ENCODE data around the gene CHCHD6. TPM values are rescaled to one million over a fixed set of nuclear protein-coding genes. Genes with fewer than 3 reads are reported as not detected.

The CHCHD6 gene
- total RNA-seq, 1 experiment from 2014 or later: 29.6 TPM

- Mint-ChIP-seq H3K36me3 (ENCODE audit: insufficient read depth, unreplicated experiment) (no peaks in the 10 kb centered on the region), H3K27ac (ENCODE audit: low read depth, unreplicated experiment) (no peak overlapping the region), H3K4me3 (ENCODE audit: unreplicated experiment) (no peak overlapping the region), H3K9me3 (ENCODE audit: unreplicated experiment) (no peaks in the 10 kb centered on the region), H3K27me3 (ENCODE audit: insufficient read depth, unreplicated experiment) (no peaks in the 10 kb centered on the region), H3K4me1 (ENCODE audit: insufficient read depth, unreplicated experiment) (peaks cover 11% of the 10 kb centered on the region)
- CTCF ChIA-PET: no interaction called here
- POLR2A ChIA-PET: interaction anchor here (1.0 kb wide), 1 partner anchor 119 kb away, joined by 4 read pairs; no protein-coding TSS in a partner anchor
- intact Hi-C loops (cut with micrococcal nuclease): no loop called here
- TF ChIP-seq, protein P1, sequence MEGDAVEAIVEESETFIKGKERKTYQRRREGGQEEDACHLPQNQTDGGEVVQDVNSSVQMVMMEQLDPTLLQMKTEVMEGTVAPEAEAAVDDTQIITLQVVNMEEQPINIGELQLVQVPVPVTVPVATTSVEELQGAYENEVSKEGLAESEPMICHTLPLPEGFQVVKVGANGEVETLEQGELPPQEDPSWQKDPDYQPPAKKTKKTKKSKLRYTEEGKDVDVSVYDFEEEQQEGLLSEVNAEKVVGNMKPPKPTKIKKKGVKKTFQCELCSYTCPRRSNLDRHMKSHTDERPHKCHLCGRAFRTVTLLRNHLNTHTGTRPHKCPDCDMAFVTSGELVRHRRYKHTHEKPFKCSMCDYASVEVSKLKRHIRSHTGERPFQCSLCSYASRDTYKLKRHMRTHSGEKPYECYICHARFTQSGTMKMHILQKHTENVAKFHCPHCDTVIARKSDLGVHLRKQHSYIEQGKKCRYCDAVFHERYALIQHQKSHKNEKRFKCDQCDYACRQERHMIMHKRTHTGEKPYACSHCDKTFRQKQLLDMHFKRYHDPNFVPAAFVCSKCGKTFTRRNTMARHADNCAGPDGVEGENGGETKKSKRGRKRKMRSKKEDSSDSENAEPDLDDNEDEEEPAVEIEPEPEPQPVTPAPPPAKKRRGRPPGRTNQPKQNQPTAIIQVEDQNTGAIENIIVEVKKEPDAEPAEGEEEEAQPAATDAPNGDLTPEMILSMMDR (IDR thresholded peaks at IDR 0.05; ENCODE audit: unreplicated experiment): no peak
- DNase-seq (ENCODE audit: unreplicated experiment): no peak
- no TSS peak for BruUV-seq (replicated peaks)
These were observed 197.0 kb downstream of the CHCHD6 start for GRCh38 chr3:126900859-126901540.

DNA sequence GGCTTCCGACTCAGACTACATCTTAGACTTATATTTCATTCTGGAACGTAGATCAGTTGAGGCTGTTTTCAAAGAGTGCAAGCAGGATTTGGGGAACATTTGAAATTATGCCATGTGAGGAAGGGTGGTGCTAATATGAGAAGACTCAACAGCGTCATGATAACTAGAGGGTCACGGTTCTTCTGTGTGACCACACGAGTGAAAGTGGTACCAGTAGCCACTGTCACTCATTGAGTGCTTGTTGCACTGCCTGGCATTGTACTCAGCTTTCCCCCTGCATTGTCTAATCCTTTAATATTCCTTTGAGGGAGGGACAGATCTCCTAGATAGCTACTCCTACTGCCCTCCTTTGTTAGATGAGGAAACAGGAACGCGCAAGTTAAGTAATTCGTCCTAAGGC lies 197.6 kb downstream of the CHCHD6 start:
- TF ChIP-seq, protein P1 (IDR thresholded peaks at IDR 0.05; ENCODE audit: unreplicated experiment): no peak
- Mint-ChIP-seq H3K4me3 (ENCODE audit: unreplicated experiment) (no peak overlapping the region), H3K9me3 (ENCODE audit: unreplicated experiment) (no peaks in the 10 kb centered on the region), H3K27ac (ENCODE audit: low read depth, unreplicated experiment) (no peak overlapping the region), H3K4me1 (ENCODE audit: insufficient read depth, unreplicated experiment) (peaks cover 5% of the 10 kb centered on the region), H3K36me3 (ENCODE audit: insufficient read depth, unreplicated experiment) (no peaks in the 10 kb centered on the region), H3K27me3 (ENCODE audit: insufficient read depth, unreplicated experiment) (no peaks in the 10 kb centered on the region)
- intact Hi-C loops (cut with micrococcal nuclease): no loop called here
- no TSS peak for BruUV-seq (replicated peaks)
- no peak for DNase-seq (ENCODE audit: unreplicated experiment)
- ChIA-PET CTCF (no interaction called here), POLR2A (no interaction called here)

GRCh38 chr3:126903521-126903920 lies 199.5 kb downstream of the CHCHD6 start:
- Mint-ChIP-seq H3K36me3 (ENCODE audit: insufficient read depth, unreplicated experiment) (no peaks in the 10 kb centered on the region), H3K4me3 (ENCODE audit: unreplicated experiment) (no peak overlapping the region), H3K4me1 (ENCODE audit: insufficient read depth, unreplicated experiment) (peaks cover 6% of the 10 kb centered on the region), H3K27ac (ENCODE audit: low read depth, unreplicated experiment) (no peak overlapping the region), H3K9me3 (ENCODE audit: unreplicated experiment) (no peaks in the 10 kb centered on the region), H3K27me3 (ENCODE audit: insufficient read depth, unreplicated experiment) (no peaks in the 10 kb centered on the region)
- intact Hi-C loops (cut with micrococcal nuclease): no loop called here
- CTCF ChIA-PET: interaction anchor here (0.9 kb wide), 1 partner anchor 68 kb away, joined by 3 read pairs; no protein-coding TSS in a partner anchor
- POLR2A ChIA-PET: no interaction called here
- no peak for DNase-seq (ENCODE audit: unreplicated experiment)
- TF ChIP-seq, protein P1 (IDR thresholded peaks at IDR 0.05; ENCODE audit: unreplicated experiment): no peak
- BruUV-seq (replicated peaks): no TSS peak

GRCh38 chr3:126907557-126907956 lies 203.5 kb downstream of the CHCHD6 start:
- H3K36me3 Mint-ChIP-seq (ENCODE audit: insufficient read depth, unreplicated experiment): no peaks in the 10 kb centered on the region
- no peak overlapping the region for H3K4me3 Mint-ChIP-seq (ENCODE audit: unreplicated experiment)
- ChIA-PET POLR2A (no interaction called here), CTCF (interaction anchor here (2.4 kb wide), 1 partner anchor 155 kb away, joined by 9 read pairs; no protein-coding TSS in a partner anchor)
- DNase-seq (ENCODE audit: unreplicated experiment): peak; percentile 74
- H3K27me3 Mint-ChIP-seq (ENCODE audit: insufficient read depth, unreplicated experiment): no peaks in the 10 kb centered on the region
- TF ChIP-seq, protein P1 (IDR thresholded peaks at IDR 0.05; ENCODE audit: unreplicated experiment): no peak
- intact Hi-C loops (cut with micrococcal nuclease): no loop called here
- H3K27ac Mint-ChIP-seq (ENCODE audit: low read depth, unreplicated experiment): no peak overlapping the region
- no TSS peak for BruUV-seq (replicated peaks)
- H3K4me1 Mint-ChIP-seq (ENCODE audit: insufficient read depth, unreplicated experiment): peaks cover 34% of the 10 kb centered on the region
- no peaks in the 10 kb centered on the region for H3K9me3 Mint-ChIP-seq (ENCODE audit: unreplicated experiment)
